HepG2 (cell line): ENCODE measurements around the gene GFPT1. TPM values are rescaled to one million over a fixed set of nuclear protein-coding genes. Genes with fewer than 3 reads are reported as not detected.

ENCODE experiments used
- BRD4 ChIP-seq: sonication (generic); formaldehyde crosslinking; IDR thresholded peaks from 2 replicates; pipeline ENCODE4 v1.4.0; 2020; ENCODE audit warnings: missing genetic modification reagents
- EEA1 ChIP-seq: sonication (generic); formaldehyde crosslinking; IDR thresholded peaks from 2 replicates; pipeline ENCODE4 v1.5.1; 2020; ENCODE audit warnings: mild to moderate bottlenecking, missing genetic modification reagents, borderline replicate concordance
- HNRNPLL ChIP-seq: fragments of 200-400 bp; formaldehyde crosslinking; IDR thresholded peaks from 2 replicates; pipeline ENCODE4 v1.6.1; 2017; ENCODE audit warnings: mild to moderate bottlenecking, low read depth, low read length; ENCODE audit not compliant: poor library complexity, severe bottlenecking
- KAT2B ChIP-seq: fragments of 150-350 bp; IDR thresholded peaks from 2 replicates; pipeline ENCODE4 v1.6.1; 2014; ENCODE audit warnings: low read depth, low read length, borderline replicate concordance
- NFYB ChIP-seq: sonication (generic); formaldehyde crosslinking; IDR thresholded peaks from 2 replicates; pipeline ENCODE4 v1.4.0; 2020; ENCODE audit warnings: missing genetic modification reagents
- RXRA ChIP-seq: sonication (generic); formaldehyde crosslinking; IDR thresholded peaks from 2 replicates; pipeline ENCODE4 v1.5.1; 2020; ENCODE audit warnings: missing genetic modification reagents
- SAP130 ChIP-seq: IDR thresholded peaks from 2 replicates; pipeline ENCODE4 v1.6.1; 2016; ENCODE audit warnings: low read depth
- TRIM22 ChIP-seq: fragments of 450-650 bp; IDR thresholded peaks from 2 replicates; pipeline ENCODE4 v1.6.1; 2017
- ZBTB21 ChIP-seq: sonication (generic); formaldehyde crosslinking; IDR thresholded peaks from 2 replicates; pipeline ENCODE4 v1.4.0; 2020; ENCODE audit warnings: missing genetic modification reagents
- ZBTB40 ChIP-seq, 2 experiments: fragments of 450-650 bp in 1 of 2; sonication (generic) in 1 of 2; formaldehyde crosslinking in 1 of 2; IDR thresholded peaks; 2 replicates each; pipeline versions ENCODE4 v1.6.1 to v1.8.0; 2016 to 2022; ENCODE audit warnings: antibody characterized with exemption in 1 of 2, mild to moderate bottlenecking in 1 of 2, missing genetic modification reagents in 1 of 2
- ZNF281 ChIP-seq: sonication (generic); formaldehyde crosslinking; IDR thresholded peaks from 2 replicates; pipeline ENCODE4 v1.4.0; 2020; ENCODE audit warnings: missing genetic modification reagents, borderline replicate concordance
- polyA plus RNA-seq, 8 experiments: library from polyadenylated mRNA; depleted of rRNA in 3 of 8; stranded (reverse) in 7 of 8; unstranded in 1 of 8; fragments of >200 nt; fragmentation: Illumina TruSeq in 4 of 8; extraction: Trizol in 4 of 8; gene quantifications; 2 replicates each; pipeline versions ENCODE4 v1.2.1 to v1.2.3, GENCODE V29; 2011 to 2016; ENCODE audit warnings: low read depth in 4 of 8, missing spikeins in 1 of 8, mixed read lengths in 1 of 8; ENCODE audit not compliant: insufficient read depth in 1 of 8
- total RNA-seq, 5 experiments: library from RNA; depleted of rRNA; stranded (reverse); fragments of >200 nt; fragmentation: Illumina TruSeq; extraction: Trizol; gene quantifications; 2 replicates each; pipeline ENCODE4 v1.2.3, GENCODE V29; 2016; ENCODE audit warnings: low read depth in 1 of 5

The GFPT1 gene
- total and polyA plus RNA-seq, 2 of the 13 experiments (the other 11 are each of a cell fraction or from before 2014, with no cell fraction given), result 24.0 to 84.9 TPM

- peak; percentile 71; the same call in 1 of the 2 replicates for TF ChIP-seq ZNF281 (CRISPR knock-in tag)
- peak; percentile 98 for TF ChIP-seq EEA1 (CRISPR knock-in tag)
- TF ChIP-seq BRD4, result peak; percentile 83
- TF ChIP-seq RXRA (CRISPR knock-in tag), result peak; percentile 46
- TF ChIP-seq HNRNPLL, result peak; percentile 74
- TF ChIP-seq SAP130, result peak; percentile 85
- TF ChIP-seq TRIM22, result no peak
- 0 out of 2 replicates have a peak, but pooled peaks have one; percentile 11 for TF ChIP-seq ZBTB40 (IDR thresholded peaks at IDR 0.05)
- peak; percentile 90 for TF ChIP-seq ZBTB40 (CRISPR knock-in tag; IDR thresholded peaks at IDR 0.05)
- no peak; the same call in 1 of the 2 replicates for TF ChIP-seq ZBTB21
- peak; percentile 83 for TF ChIP-seq NFYB (CRISPR knock-in tag)
- no peak for TF ChIP-seq KAT2B
Observed at GRCh38 chr2:69386789-69387734, at the start of gene GFPT1 (continued).
